ENCODE data around the gene BLMH. TPM values are rescaled to one million over a fixed set of nuclear protein-coding genes. Genes with fewer than 3 reads are reported as not detected.

BLMH gene
- total RNA-seq, 1 experiment from 2014 or later: 94.3 TPM

DNA sequence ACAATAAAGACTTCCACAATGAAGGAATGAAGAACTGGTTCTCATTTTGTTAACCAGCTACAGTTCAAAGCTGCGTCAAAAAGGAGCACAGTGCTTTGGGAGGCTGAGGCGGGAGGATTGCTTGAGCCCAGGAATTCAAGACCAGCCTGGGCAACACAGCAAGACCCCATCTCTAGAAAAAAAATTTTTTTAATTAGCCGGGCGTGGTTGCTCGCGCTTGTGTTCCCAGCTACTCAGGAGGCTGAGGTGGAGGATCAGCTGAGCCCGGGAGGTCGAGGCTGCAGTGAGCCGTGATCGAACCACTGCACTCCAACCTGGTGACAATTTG lies 55.5 kb downstream of the BLMH start:
- Histone ChIP-seq H3K27ac (ENCODE audit: low read depth, low read length, poor library complexity, severe bottlenecking) (no peak overlapping the region), H3K4me3 (ENCODE audit: low read depth, low read length, poor library complexity, severe bottlenecking) (peak overlapping the region; percentile 42), H3K9me3 (ENCODE audit: low read depth, low read length, poor library complexity, severe bottlenecking) (no peaks in the 10 kb centered on the region), H3K27me3 (replicated peaks; ENCODE audit: insufficient read depth, low read depth, low read length, poor library complexity) (peaks cover 43% of the 10 kb centered on the region), H3K4me1 (ENCODE audit: insufficient read depth, low read length, poor library complexity, severe bottlenecking) (peaks cover 8% of the 10 kb centered on the region), H3K36me3 (ENCODE audit: insufficient read depth, low read length, poor library complexity, severe bottlenecking) (no peaks in the 10 kb centered on the region)
- CTCF ChIA-PET: interaction anchor here (0.6 to 0.7 kb wide), 3 partner anchors 14 to 132 kb away, joined by 3 to 6 read pairs (median 3); no protein-coding TSS in a partner anchor
- no TSS peak for BruUV-seq (replicated peaks)
- TF ChIP-seq, protein P1, sequence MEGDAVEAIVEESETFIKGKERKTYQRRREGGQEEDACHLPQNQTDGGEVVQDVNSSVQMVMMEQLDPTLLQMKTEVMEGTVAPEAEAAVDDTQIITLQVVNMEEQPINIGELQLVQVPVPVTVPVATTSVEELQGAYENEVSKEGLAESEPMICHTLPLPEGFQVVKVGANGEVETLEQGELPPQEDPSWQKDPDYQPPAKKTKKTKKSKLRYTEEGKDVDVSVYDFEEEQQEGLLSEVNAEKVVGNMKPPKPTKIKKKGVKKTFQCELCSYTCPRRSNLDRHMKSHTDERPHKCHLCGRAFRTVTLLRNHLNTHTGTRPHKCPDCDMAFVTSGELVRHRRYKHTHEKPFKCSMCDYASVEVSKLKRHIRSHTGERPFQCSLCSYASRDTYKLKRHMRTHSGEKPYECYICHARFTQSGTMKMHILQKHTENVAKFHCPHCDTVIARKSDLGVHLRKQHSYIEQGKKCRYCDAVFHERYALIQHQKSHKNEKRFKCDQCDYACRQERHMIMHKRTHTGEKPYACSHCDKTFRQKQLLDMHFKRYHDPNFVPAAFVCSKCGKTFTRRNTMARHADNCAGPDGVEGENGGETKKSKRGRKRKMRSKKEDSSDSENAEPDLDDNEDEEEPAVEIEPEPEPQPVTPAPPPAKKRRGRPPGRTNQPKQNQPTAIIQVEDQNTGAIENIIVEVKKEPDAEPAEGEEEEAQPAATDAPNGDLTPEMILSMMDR (conservative IDR thresholded peaks at IDR 0.05; ENCODE audit: low read depth, low read length): no peak
- no peak for TF ChIP-seq EZH2 (IDR thresholded peaks at IDR 0.05; ENCODE audit: borderline replicate concordance, low read depth, low read length, poor library complexity, severe bottlenecking)
- intact Hi-C loops (cut with micrococcal nuclease; ENCODE audit: unreplicated experiment): no loop called here
- DNase-seq (ENCODE audit: low spot score): no peak
- POLR2A ChIA-PET (ENCODE audit: low non-redundant PET): no interaction called here

DNA sequence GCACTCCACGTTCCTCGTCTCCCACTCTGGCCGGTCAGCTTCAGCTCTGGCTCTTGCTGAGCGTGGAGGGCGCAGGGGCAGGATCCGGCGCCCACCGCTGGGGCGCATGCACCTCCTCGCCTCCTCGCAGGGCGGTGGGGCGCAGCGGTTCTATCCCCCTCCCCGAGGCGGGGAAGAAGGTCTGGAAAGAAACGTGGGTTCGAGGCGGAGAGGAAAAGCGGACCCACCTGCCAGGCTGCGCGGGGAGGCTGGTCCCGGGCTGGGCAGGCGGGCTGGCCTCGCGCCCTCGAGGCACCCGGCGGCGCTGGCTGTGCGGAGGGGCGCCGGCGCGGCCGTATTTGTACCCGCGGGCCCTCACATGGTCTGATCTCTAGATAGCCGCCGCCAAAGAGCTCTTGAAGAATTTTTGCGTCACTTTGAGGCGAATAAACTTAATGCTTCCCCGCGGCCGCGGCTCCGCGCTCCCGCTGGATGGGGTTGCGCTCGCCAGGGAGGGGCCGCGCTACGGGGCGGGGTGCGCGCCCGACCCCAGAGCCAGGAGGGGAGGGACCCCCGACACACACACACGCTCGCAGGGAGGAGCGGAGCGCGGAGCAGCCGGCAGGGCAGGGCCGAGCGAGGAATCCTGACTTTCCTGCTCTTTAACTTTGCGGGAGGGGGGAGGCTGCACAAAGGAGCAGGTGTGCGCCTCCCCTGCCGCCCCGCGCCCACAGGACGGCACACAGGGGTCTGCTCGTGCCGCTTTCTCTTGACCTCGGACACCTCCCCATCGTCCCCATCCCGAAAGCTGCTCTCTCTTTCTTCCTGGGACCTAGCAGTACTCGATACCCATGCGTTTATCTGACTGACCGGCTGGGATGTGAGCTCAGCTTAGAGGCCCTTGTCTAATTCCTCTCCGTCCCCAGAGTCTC lies 56.1 kb downstream of the BLMH start, which contains the start of gene SLC6A4:
TSS of gene SLC6A4 (minus strand) at position 312 of the 911 bp plus-strand sequence. CDS start 13,739 bp downstream, outside the sequence.
- Histone ChIP-seq H3K36me3 (ENCODE audit: insufficient read depth, low read length, poor library complexity, severe bottlenecking) (no peaks in the 10 kb centered on the region), H3K4me1 (ENCODE audit: insufficient read depth, low read length, poor library complexity, severe bottlenecking) (peaks cover 8% of the 10 kb centered on the region), H3K9me3 (ENCODE audit: low read depth, low read length, poor library complexity, severe bottlenecking) (no peaks in the 10 kb centered on the region), H3K4me3 (ENCODE audit: low read depth, low read length, poor library complexity, severe bottlenecking) (peak within 1 kb of the TSS; percentile 42), H3K27me3 (replicated peaks; ENCODE audit: insufficient read depth, low read depth, low read length, poor library complexity) (peaks cover 45% of the 10 kb centered on the region), H3K27ac (ENCODE audit: low read depth, low read length, poor library complexity, severe bottlenecking) (no peak within 1 kb of the TSS)
- TF ChIP-seq, protein P1 (conservative IDR thresholded peaks at IDR 0.05; ENCODE audit: low read depth, low read length): no peak
- TF ChIP-seq EZH2 (IDR thresholded peaks at IDR 0.05; ENCODE audit: borderline replicate concordance, low read depth, low read length, poor library complexity, severe bottlenecking): no peak
- ChIA-PET POLR2A (ENCODE audit: low non-redundant PET) (no interaction called here), CTCF (interaction anchor here (0.5 to 0.7 kb wide), 3 partner anchors 23 to 158 kb away, joined by 3 to 4 read pairs (median 3); no protein-coding TSS in a partner anchor)
- no TSS peak for BruUV-seq (replicated peaks)
- DNase-seq (ENCODE audit: low spot score): peak; percentile 28
- intact Hi-C loops (cut with micrococcal nuclease; ENCODE audit: unreplicated experiment): no loop called here

DNA sequence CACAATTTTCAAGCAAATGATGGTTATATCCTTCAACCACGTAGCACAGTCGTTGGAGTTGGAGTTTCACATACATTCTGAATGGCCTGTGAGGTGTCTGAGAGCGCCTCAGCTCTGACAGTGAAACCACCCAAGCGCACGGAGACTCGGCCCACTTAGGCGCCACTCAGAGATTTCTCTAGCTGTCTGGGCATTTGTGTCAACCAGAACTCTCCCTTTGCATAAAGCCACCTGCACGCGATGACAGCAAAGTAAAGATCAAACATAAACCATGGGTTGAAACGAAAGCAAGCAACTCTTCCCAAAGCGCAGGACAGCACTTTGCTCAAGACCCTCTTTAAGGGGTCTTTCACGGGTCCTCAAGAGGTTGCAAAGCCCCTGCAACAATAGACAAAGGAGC lies 56.8 kb downstream of the BLMH start:
- intact Hi-C loops (cut with micrococcal nuclease; ENCODE audit: unreplicated experiment): no loop called here
- ChIA-PET POLR2A (ENCODE audit: low non-redundant PET) (no interaction called here), CTCF (interaction anchor here (0.5 to 0.6 kb wide), 2 partner anchors 23 to 159 kb away, joined by 3 to 4 read pairs; no protein-coding TSS in a partner anchor)
- no peak for DNase-seq (ENCODE audit: low spot score)
- no peaks in the 10 kb centered on the region for H3K36me3 ChIP-seq (ENCODE audit: insufficient read depth, low read length, poor library complexity, severe bottlenecking)
- no peak for TF ChIP-seq EZH2 (IDR thresholded peaks at IDR 0.05; ENCODE audit: borderline replicate concordance, low read depth, low read length, poor library complexity, severe bottlenecking)
- TF ChIP-seq, protein P1 (conservative IDR thresholded peaks at IDR 0.05; ENCODE audit: low read depth, low read length): no peak
- H3K4me1 ChIP-seq (ENCODE audit: insufficient read depth, low read length, poor library complexity, severe bottlenecking): peaks cover 8% of the 10 kb centered on the region
- H3K27me3 ChIP-seq (replicated peaks; ENCODE audit: insufficient read depth, low read depth, low read length, poor library complexity): peaks cover 51% of the 10 kb centered on the region
- no peak overlapping the region for H3K27ac ChIP-seq (ENCODE audit: low read depth, low read length, poor library complexity, severe bottlenecking)
- BruUV-seq (replicated peaks): no TSS peak
- H3K9me3 ChIP-seq (ENCODE audit: low read depth, low read length, poor library complexity, severe bottlenecking): no peaks in the 10 kb centered on the region
- H3K4me3 ChIP-seq (ENCODE audit: low read depth, low read length, poor library complexity, severe bottlenecking): peak overlapping the region; percentile 42

Measured in A673 (cell line).